GM12874 (cell line): ENCODE data around the gene RTL5.
A peak's percentile ranks its signal among the peaks of the same experiment; 100 is the strongest.

Source experiments
- TF ChIP-seq, protein P1 (sequence below): IDR thresholded peaks from 2 replicates; pipeline ENCODE4 v1.5.1; 2011; ENCODE audit warnings: low read depth, mild to moderate bottlenecking, control low read depth, low read length, moderate library complexity; ENCODE audit not compliant: insufficient read depth

Gene RTL5

DNA sequence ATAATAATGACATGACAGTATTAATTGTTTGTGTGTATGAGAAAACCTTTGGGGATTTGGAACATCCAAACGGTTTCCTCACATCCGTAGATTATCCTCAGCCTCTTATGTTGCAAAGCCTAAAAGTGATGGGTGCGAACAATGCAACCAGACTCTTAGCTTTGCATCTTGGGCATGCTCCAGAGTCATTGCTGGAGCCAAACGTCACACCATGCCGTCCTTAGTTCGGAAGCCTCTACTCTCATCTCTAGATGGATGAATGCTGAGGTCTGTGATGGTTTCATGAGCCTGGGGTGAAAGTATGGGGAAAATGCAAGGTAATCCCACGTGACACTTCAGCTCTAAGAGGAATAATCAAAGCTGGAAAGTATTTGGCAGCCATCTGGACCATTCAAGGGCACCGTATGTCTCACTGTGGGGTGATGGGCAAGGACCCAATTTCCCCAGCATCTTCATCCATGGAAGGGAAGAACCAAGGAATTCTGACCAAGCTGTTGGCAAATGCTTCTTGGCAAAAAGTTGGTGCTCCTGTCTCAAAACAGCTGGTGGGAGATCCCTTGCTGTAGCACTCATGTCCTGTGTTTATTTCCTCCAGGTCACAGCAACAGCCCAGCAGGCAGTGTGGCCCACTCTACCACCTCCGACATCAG, 6.3 kb upstream of the RTL5 start:
- TF ChIP-seq, protein P1, sequence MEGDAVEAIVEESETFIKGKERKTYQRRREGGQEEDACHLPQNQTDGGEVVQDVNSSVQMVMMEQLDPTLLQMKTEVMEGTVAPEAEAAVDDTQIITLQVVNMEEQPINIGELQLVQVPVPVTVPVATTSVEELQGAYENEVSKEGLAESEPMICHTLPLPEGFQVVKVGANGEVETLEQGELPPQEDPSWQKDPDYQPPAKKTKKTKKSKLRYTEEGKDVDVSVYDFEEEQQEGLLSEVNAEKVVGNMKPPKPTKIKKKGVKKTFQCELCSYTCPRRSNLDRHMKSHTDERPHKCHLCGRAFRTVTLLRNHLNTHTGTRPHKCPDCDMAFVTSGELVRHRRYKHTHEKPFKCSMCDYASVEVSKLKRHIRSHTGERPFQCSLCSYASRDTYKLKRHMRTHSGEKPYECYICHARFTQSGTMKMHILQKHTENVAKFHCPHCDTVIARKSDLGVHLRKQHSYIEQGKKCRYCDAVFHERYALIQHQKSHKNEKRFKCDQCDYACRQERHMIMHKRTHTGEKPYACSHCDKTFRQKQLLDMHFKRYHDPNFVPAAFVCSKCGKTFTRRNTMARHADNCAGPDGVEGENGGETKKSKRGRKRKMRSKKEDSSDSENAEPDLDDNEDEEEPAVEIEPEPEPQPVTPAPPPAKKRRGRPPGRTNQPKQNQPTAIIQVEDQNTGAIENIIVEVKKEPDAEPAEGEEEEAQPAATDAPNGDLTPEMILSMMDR = no peak

DNA sequence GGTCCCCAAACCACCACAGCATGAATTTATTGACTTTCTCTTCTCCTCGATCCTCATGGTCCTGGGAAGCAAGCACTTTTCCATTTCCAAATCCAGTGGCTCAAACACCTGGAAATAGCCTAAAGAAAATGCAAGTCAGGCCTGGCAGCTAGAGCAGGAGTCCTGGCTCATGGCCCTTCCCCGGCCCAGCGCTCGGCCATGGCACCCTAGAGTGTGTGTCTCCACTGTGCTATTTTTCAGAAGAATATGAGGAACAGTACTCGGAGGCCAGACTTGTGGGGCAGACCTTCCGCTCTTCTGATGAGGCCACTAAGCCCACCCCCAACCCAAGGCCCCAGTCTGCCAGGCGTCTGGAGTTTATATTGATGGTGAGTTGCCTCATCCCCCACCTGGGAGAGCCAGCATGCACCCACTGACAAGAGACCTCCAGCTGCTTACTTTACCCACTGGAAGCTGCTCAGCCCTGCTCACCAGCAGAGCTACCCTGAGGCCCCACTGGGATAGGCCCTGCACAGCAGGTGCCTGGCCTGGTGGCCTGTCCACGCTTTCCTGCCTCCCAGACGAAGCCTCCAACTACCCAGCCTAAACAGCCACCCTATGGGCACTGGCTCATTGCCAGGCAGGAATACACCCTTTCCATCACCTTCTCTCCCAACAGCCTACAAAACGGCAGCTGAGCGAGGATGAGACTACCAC, 2.3 kb upstream of the RTL5 start:
- TF ChIP-seq, protein P1 = no peak

DNA sequence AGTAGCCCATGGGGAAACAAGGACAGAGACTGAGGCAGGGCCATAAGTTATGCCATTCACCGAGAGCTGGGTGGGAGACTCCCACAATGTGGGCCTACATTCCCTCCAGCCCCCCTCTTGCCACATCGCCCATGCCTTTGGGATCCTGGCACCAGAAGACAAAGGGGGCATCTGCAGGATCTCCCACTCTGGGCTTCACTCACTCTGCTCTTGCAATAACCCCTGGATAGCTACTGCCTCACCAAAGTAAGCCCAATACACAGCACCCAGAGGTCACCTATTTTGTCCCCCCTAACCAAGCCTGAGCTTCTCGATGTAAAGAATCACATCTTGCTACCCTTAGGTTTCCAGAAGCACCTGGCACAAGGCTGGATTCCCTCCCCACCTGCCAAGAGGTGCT, 741 bp upstream of the RTL5 start:
- TF ChIP-seq, protein P1 = no peak

DNA sequence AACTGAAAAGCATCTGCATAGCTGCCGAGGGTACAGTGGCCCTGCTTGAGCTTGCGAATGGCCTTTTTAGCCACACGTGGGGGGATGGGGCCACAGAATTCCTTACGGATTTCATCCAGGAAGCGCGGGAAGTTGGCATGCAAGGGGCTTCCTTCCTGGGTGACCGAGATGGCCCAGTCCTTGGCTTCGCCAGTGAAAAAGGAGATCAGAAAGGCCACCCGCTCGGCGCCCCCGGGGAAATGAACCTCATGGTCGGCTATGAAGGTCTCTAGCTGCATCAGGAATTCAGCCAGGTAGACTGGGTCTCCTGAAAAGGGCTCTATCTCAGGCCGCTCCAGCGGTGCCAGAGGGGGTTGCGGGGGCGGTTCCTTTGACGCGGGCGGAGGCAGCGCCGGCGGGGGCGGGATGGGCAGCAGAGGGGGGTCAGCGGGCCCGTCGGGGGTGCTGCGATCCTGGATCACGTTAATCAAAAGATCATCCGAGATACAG, 909 bp downstream of the RTL5 start:
- TF ChIP-seq, protein P1 = no peak

DNA sequence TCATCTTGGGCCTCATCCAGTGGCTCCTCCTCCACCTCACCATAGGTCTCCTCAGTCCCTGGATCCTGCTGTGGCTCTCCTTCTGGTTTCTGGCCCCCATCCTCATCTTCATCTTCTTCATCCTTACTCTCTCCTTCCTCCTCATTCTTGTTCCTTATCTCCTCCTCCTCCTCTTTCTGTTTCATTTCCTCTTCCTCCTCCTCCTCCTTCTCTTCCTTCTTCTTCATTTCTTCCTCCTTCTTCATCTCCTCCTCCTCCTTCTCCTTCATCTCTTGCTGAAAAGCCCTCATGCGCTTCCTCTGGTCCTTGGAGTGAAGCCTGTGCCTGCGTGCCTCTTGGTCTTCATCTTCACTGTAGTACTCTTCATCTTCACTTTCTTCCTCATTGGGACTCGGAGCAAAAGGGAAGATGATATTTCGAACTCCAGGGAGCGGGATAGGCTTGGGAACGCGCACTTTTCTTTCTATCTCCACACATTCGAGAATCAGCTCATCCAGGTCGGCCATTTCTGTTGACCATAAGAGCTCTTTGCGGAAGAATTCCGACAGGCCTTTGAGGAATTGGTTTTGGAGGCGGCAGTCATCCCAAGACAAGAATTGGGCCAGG, 1.5 kb downstream of the RTL5 start:
- TF ChIP-seq, protein P1 = no peak

DNA sequence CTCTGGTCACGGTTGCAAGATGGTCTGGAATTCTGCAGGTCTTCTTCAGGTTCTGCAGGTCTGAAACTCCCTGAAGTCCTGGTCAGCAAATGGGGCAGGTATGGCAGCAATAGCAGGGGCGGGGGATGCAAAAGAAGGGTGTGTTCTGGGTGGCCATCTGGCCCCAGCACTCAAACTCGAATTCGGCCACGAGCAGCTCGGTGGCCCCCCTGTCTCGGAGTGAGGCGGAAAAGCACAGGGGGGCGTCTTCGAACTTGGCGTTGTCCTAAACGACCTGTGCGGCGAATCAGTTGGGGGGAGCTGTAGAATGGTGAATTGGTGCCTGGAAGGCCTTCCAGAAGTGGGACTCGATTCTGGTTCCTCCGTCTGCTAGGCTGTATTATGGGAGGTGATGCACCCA, 2.1 kb downstream of the RTL5 start:
- TF ChIP-seq, protein P1 = no peak

DNA sequence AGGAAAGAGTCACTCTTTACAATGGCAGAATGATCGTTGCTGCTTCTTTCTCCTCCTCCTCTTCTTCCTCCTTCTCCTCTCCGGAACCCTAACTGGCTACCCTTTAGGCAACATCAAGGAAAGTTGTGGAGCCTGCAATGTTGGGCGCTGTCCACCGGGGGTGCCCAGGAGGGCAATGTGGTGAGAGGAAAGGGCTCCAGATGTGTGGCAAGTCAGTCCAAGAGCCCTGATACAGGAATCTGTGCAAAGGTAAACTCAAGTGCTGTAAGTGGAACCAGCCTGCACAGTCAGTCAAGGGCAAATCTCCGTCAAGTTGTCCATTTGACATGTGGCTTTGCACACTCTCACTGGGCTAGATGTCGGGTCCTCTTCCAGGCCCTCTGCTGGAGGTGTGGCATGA, 2.8 kb downstream of the RTL5 start:
- TF ChIP-seq, protein P1 = peak; percentile 22; the same call in 1 of the 2 replicates
